Suprapubic skin (tissue), 4 donors: ENCODE data around the gene BTRC.

Source experiments
- CTCF ChIP-seq, 2 donors: fragments of 200-600 bp in 1 of 2; fragments of 450-650 bp in 1 of 2; sonication (generic) in 1 of 2; IDR thresholded peaks; one replicate each; pipeline ENCODE4 v1.5.1; 2016 to 2019; ENCODE audit warnings: antibody characterized with exemption in 2 of 2, mild to moderate bottlenecking in 1 of 2, moderate library complexity in 1 of 2
- EP300 ChIP-seq: sonication (generic); formaldehyde crosslinking; IDR thresholded peaks from one replicate; pipeline ENCODE4 v1.6.1; 2017; ENCODE audit warnings: antibody characterized with exemption
- POLR2A ChIP-seq, 2 donors: fragments of 450-650 bp; IDR thresholded peaks; one replicate each; pipeline ENCODE4 v1.6.1; 2017; ENCODE audit warnings: antibody characterized with exemption in 2 of 2, mild to moderate bottlenecking in 2 of 2, moderate library complexity in 2 of 2
- POLR2AphosphoS5 ChIP-seq, 3 donors: sonication (generic); formaldehyde crosslinking; IDR thresholded peaks; one replicate each; pipeline ENCODE4 v1.6.1; 2017; ENCODE audit warnings: antibody characterized with exemption in 3 of 3

- TF ChIP-seq CTCF (IDR thresholded peaks at IDR 0.05) (no peak), EP300 (no peak), POLR2A (IDR thresholded peaks at IDR 0.05) (no peak), POLR2AphosphoS5 (IDR thresholded peaks at IDR 0.05) (no peak)
Measured at GRCh38 chr10:101550965-101551364, 197.0 kb downstream of the BTRC start.
